PC-9 (cell line): ENCODE measurements around the gene MTLN. TPM values are rescaled to one million over a fixed set of nuclear protein-coding genes. Genes with fewer than 3 reads are reported as not detected.

Experiments used
- BruUV-seq: library from RNA; stranded (reverse); fragments of 400-500 nt; replicated peaks from 2 replicates; lab custom pipeline; 2021; lab: Mats Ljungman, UMichigan
- CTCF ChIA-PET: fragments of 300-600 bp; sonication (Branson Sonifier 250); formaldehyde crosslinking; loops from one replicate; lab custom pipeline; 2022; ENCODE audit warnings: antibody characterized with exemption; lab: Charles Lee
- POLR2A ChIA-PET: fragments of 300-600 bp; sonication (Branson Sonifier 250); formaldehyde crosslinking; loops from one replicate; lab custom pipeline; 2022; ENCODE audit warnings: antibody characterized with exemption; ENCODE audit not compliant: unreplicated experiment; lab: Charles Lee
- DNase-seq, 2 experiments: peaks; one replicate each; pipeline versions ENCODE4 v3.0.0 to v3.0.0-alpha.2; 2015 to 2022; ENCODE audit warnings: mixed read lengths in 1 of 2
- H2AFZ ChIP-seq: fragments of 200-600 bp; sonication (generic); 2 replicates; pipeline ENCODE4 v1.8.1; 2017; ENCODE audit warnings: antibody characterized with exemption
- H3F3A ChIP-seq: fragments of 200-600 bp; sonication (generic); 2 replicates; pipeline ENCODE4 v1.8.1; 2017; ENCODE audit warnings: antibody characterized with exemption, mild to moderate bottlenecking, low read depth; ENCODE audit not compliant: insufficient read depth
- H3K27ac ChIP-seq: fragments of 200-600 bp; sonication (generic); 2 replicates; pipeline ENCODE4 v1.6.1; 2016; ENCODE audit warnings: mixed run types
- H3K27me3 ChIP-seq: fragments of 200-600 bp; sonication (generic); 2 replicates; pipeline ENCODE4 v1.6.1; 2016; ENCODE audit warnings: low read depth, mixed run types; ENCODE audit not compliant: insufficient read depth
- H3K36me3 ChIP-seq: fragments of 200-600 bp; sonication (generic); 2 replicates; pipeline ENCODE4 v1.6.1; 2016; ENCODE audit warnings: low read depth, mixed run types
- H3K4me1 ChIP-seq: fragments of 200-600 bp; sonication (generic); replicated peaks from 2 replicates; pipeline ENCODE4 v1.6.1; 2016; ENCODE audit warnings: mixed run types; ENCODE audit not compliant: insufficient read depth
- H3K4me2 ChIP-seq: fragments of 200-600 bp; sonication (generic); 2 replicates; pipeline ENCODE4 v1.6.1; 2017; ENCODE audit warnings: mixed run types
- H3K4me3 ChIP-seq: fragments of 200-600 bp; sonication (generic); 2 replicates; pipeline ENCODE4 v1.6.1; 2016; ENCODE audit warnings: mixed run types
- H3K79me2 ChIP-seq: fragments of 200-600 bp; sonication (generic); 2 replicates; pipeline ENCODE4 v1.6.1; 2017; ENCODE audit warnings: low read depth, mixed run types
- H3K9me2 ChIP-seq: fragments of 200-600 bp; sonication (generic); 2 replicates; pipeline ENCODE4 v1.8.1; 2017; ENCODE audit warnings: mild to moderate bottlenecking; ENCODE audit not compliant: insufficient read depth
- H3K9me3 ChIP-seq: fragments of 200-600 bp; sonication (generic); 2 replicates; pipeline ENCODE4 v1.8.1; 2016; ENCODE audit warnings: low read depth; ENCODE audit not compliant: insufficient read depth
- H4K20me1 ChIP-seq: fragments of 200-600 bp; sonication (generic); 2 replicates; pipeline ENCODE4 v1.8.1; 2017; ENCODE audit not compliant: insufficient read depth
- CTCF ChIP-seq: fragments of 200-600 bp; sonication (generic); conservative IDR thresholded peaks from 2 replicates; pipeline ENCODE4 v1.6.1; 2017; ENCODE audit warnings: mixed run types, antibody characterized with exemption, mild to moderate bottlenecking, moderate library complexity
- EZH2 ChIP-seq: fragments of 200-600 bp; sonication (generic); IDR thresholded peaks from 2 replicates; pipeline ENCODE4 v1.8.0; 2017; ENCODE audit warnings: antibody characterized with exemption, low read depth
- intact Hi-C: fragments of 100-400 bp; cut with micrococcal nuclease; formaldehyde crosslinking; loops from one replicate; pipeline ENCODE4 v1.10.0; 2022; ENCODE audit not compliant: unreplicated experiment
- total RNA-seq: library from RNA; stranded (reverse); gene quantifications from 2 replicates; pipeline ENCODE4 v1.2.3, GENCODE V29; 2021

Gene MTLN
- total RNA-seq, 1 experiment from 2014 or later, result 36.4 TPM

GRCh38 chr2:110205660-110206455 is 6.5 kb downstream of the MTLN start:
- no peaks in the 10 kb centered on the region for H3K27me3 ChIP-seq
- no peaks in the 10 kb centered on the region for H3K9me2 ChIP-seq
- H3K79me2 ChIP-seq, result peaks cover 3% of the 10 kb centered on the region; the same call in 1 of the 2 replicates
- TF ChIP-seq CTCF, result no peak
- TF ChIP-seq EZH2, result no peak
- intact Hi-C loops, result no loop called here
- no peak for DNase-seq
- H3F3A ChIP-seq, result 0 out of 2 replicates have a peak, but pooled peaks cover 5% of the 10 kb centered on the region
- no peaks in the 10 kb centered on the region for H3K9me3 ChIP-seq
- POLR2A ChIA-PET, result no interaction called here
- H2AFZ ChIP-seq, result peak overlapping the region; percentile 94
- CTCF ChIA-PET, result no interaction called here
- BruUV-seq, result no TSS peak
- no peaks in the 10 kb centered on the region for H4K20me1 ChIP-seq
- H3K36me3 ChIP-seq, result no peaks in the 10 kb centered on the region
- peak overlapping the region; percentile 85 for H3K4me2 ChIP-seq
- peaks cover 6% of the 10 kb centered on the region for H3K4me1 ChIP-seq
- no peak overlapping the region for H3K27ac ChIP-seq
- peak overlapping the region; percentile 72; the same call in 1 of the 2 replicates for H3K4me3 ChIP-seq

GRCh38 chr2:110204408-110205385 is 7.7 kb downstream of the MTLN start, which contains the start of gene NPHP1:
Gene NPHP1, minus strand, starts transcription at chr2:110205013. Its CDS starts 45 bp downstream, at chr2:110204968.
- H3K27ac ChIP-seq, result peak within 1 kb of the TSS; percentile 20; the same call in 1 of the 2 replicates
- H3F3A ChIP-seq, result 0 out of 2 replicates have a peak, but pooled peaks cover 5% of the 10 kb centered on the region
- no peaks in the 10 kb centered on the region for H3K9me3 ChIP-seq
- H4K20me1 ChIP-seq, result no peaks in the 10 kb centered on the region
- peaks cover 6% of the 10 kb centered on the region; the same call in 1 of the 2 replicates for H3K4me1 ChIP-seq
- H3K4me2 ChIP-seq, result peak within 1 kb of the TSS; percentile 85
- BruUV-seq, result TSS peak; percentile 39
- no peaks in the 10 kb centered on the region for H3K36me3 ChIP-seq
- H3K79me2 ChIP-seq, result no peaks in the 10 kb centered on the region
- H3K27me3 ChIP-seq, result no peaks in the 10 kb centered on the region
- peak within 1 kb of the TSS; percentile 72 for H3K4me3 ChIP-seq
- H3K9me2 ChIP-seq, result no peaks in the 10 kb centered on the region
- peak within 1 kb of the TSS; percentile 94 for H2AFZ ChIP-seq
- TF ChIP-seq CTCF (no peak), EZH2 (no peak)
- POLR2A ChIA-PET, result interaction anchor here (0.5 kb wide), 1 partner anchor 680 kb away, joined by 3 read pairs; no protein-coding TSS in a partner anchor
- peak; percentile 79 to 85 for DNase-seq
- CTCF ChIA-PET, result no interaction called here
- intact Hi-C loops, result no loop called here

- ChIA-PET CTCF (no interaction called here), POLR2A (no interaction called here)
Measured at GRCh38 chr2:110198016-110198415, 14.3 kb downstream of the MTLN start.

More at GRCh38 chr2:110198016-110198415, 14.3 kb downstream of the MTLN start:
- Histone ChIP-seq H3F3A (no peaks in the 10 kb centered on the region), H3K9me2 (no peaks in the 10 kb centered on the region), H3K79me2 (no peaks in the 10 kb centered on the region), H3K27ac (no peak overlapping the region), H2AFZ (no peak overlapping the region), H3K9me3 (no peaks in the 10 kb centered on the region), H3K4me1 (no peaks in the 10 kb centered on the region), H3K4me3 (no peak overlapping the region), H3K27me3 (no peaks in the 10 kb centered on the region), H3K4me2 (no peak overlapping the region), H4K20me1 (no peaks in the 10 kb centered on the region), H3K36me3 (no peaks in the 10 kb centered on the region)
- intact Hi-C loops, result no loop called here
- no peak for DNase-seq
- TF ChIP-seq EZH2, result no peak
- TF ChIP-seq CTCF, result no peak
- BruUV-seq, result no TSS peak
